ENCODE results near the gene TTBK1. TPM values are rescaled to one million over a fixed set of nuclear protein-coding genes. Genes with fewer than 3 reads are reported as not detected.

The TTBK1 gene
- total RNA-seq, 1 donor from 2014 or later: 0.27 TPM

DNA sequence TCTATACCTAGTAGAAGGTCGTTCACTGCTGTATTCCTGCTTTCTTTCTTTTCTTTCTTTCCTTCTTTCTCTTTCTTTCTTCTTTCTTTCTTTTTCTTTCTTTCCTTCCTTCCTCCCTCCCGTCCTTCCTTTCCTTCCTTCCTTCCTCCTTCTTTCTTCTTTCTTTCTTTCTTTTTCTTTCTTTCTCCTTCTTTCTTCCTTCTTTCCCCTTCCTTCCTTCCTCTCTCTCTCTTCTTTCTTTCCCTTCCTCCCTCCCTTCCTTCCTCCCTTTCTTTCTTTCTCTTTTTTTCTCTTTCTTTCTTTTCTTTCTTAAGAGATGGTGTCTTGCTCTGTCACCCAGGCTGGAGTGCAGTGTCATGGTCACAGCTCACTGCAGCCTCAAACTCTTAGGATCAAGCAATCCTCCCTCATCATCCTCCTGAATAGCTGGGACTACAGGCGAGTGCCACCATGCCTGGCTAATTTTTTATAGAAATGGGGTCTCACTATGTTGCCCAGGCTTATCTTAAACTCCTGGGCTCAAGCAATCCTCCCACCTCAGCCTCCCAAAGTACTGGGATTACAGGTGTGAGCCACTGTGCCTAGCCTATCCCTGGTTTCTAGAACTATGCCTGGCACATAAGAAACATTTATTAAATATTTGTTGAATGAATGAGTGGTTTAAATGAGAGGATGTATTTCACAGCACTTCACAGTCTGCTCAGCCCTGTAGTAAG lies 11.4 kb upstream of the TTBK1 start:
- no peaks in the 10 kb centered on the region for H3K9me3 ChIP-seq (replicated peaks)
- TF ChIP-seq, protein P1, sequence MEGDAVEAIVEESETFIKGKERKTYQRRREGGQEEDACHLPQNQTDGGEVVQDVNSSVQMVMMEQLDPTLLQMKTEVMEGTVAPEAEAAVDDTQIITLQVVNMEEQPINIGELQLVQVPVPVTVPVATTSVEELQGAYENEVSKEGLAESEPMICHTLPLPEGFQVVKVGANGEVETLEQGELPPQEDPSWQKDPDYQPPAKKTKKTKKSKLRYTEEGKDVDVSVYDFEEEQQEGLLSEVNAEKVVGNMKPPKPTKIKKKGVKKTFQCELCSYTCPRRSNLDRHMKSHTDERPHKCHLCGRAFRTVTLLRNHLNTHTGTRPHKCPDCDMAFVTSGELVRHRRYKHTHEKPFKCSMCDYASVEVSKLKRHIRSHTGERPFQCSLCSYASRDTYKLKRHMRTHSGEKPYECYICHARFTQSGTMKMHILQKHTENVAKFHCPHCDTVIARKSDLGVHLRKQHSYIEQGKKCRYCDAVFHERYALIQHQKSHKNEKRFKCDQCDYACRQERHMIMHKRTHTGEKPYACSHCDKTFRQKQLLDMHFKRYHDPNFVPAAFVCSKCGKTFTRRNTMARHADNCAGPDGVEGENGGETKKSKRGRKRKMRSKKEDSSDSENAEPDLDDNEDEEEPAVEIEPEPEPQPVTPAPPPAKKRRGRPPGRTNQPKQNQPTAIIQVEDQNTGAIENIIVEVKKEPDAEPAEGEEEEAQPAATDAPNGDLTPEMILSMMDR (IDR thresholded peaks at IDR 0.05; ENCODE audit: borderline replicate concordance): no peak
- DNase-seq: no peak
- H3K4me3 ChIP-seq: no peak overlapping the region
- H3K4me1 ChIP-seq: peaks cover 13% of the 10 kb centered on the region
- intact Hi-C loops (cut with micrococcal nuclease): no loop called here
- no peaks in the 10 kb centered on the region for H3K36me3 ChIP-seq
- H3K27ac ChIP-seq (replicated peaks): no peak overlapping the region
- peaks cover 27% of the 10 kb centered on the region for H3K27me3 ChIP-seq (ENCODE audit: low read depth)

GRCh38 chr6:43235841-43236240 lies 7.4 kb upstream of the TTBK1 start:
- intact Hi-C loops (cut with micrococcal nuclease): no loop called here
- Histone ChIP-seq H3K4me3 (no peak overlapping the region), H3K36me3 (no peaks in the 10 kb centered on the region), H3K4me1 (no peaks in the 10 kb centered on the region), H3K27me3 (ENCODE audit: low read depth) (peaks cover 65% of the 10 kb centered on the region), H3K9me3 (replicated peaks) (peaks cover 9% of the 10 kb centered on the region), H3K27ac (replicated peaks) (no peak overlapping the region)
- no peak for DNase-seq
- TF ChIP-seq, protein P1 (IDR thresholded peaks at IDR 0.05; ENCODE audit: borderline replicate concordance): no peak

DNA sequence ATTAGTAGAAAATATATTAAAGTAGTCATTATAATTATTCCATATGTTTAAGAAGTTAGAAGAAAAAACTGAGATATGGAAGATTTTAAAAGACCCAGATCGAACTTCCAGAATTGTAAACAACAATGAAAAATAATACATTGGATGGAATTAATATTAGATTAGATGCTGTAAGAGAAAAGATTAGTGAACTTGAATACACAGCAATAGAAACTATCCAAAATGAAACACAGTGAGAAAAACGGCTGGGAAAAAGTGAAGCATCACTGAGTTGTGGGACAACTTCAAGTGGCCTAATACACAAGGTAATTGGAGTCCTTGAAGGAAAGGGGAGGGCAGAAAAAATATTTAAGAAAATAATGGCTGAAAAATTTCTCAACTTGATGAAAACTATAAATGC lies 4.2 kb upstream of the TTBK1 start:
- H3K4me1 ChIP-seq: no peaks in the 10 kb centered on the region
- TF ChIP-seq, protein P1 (IDR thresholded peaks at IDR 0.05; ENCODE audit: borderline replicate concordance): no peak
- H3K4me3 ChIP-seq: no peak overlapping the region
- intact Hi-C loops (cut with micrococcal nuclease): no loop called here
- peaks cover 87% of the 10 kb centered on the region for H3K27me3 ChIP-seq (ENCODE audit: low read depth)
- no peaks in the 10 kb centered on the region for H3K36me3 ChIP-seq
- H3K27ac ChIP-seq (replicated peaks): no peak overlapping the region
- H3K9me3 ChIP-seq (replicated peaks): peaks cover 9% of the 10 kb centered on the region
- no peak for DNase-seq

GRCh38 chr6:43240950-43241349 lies 2.3 kb upstream of the TTBK1 start:
- no peak for DNase-seq
- no peak overlapping the region for H3K4me3 ChIP-seq
- H3K4me1 ChIP-seq: no peaks in the 10 kb centered on the region
- peaks cover 95% of the 10 kb centered on the region for H3K27me3 ChIP-seq (ENCODE audit: low read depth)
- TF ChIP-seq, protein P1 (IDR thresholded peaks at IDR 0.05; ENCODE audit: borderline replicate concordance): no peak
- no peaks in the 10 kb centered on the region for H3K36me3 ChIP-seq
- H3K9me3 ChIP-seq (replicated peaks): peaks cover 9% of the 10 kb centered on the region
- H3K27ac ChIP-seq (replicated peaks): no peak overlapping the region
- intact Hi-C loops (cut with micrococcal nuclease): no loop called here

GRCh38 chr6:43241446-43241845 lies 1.8 kb upstream of the TTBK1 start:
- H3K27me3 ChIP-seq (ENCODE audit: low read depth): peaks cover 95% of the 10 kb centered on the region
- no peak overlapping the region for H3K4me3 ChIP-seq
- H3K9me3 ChIP-seq (replicated peaks): peaks cover 9% of the 10 kb centered on the region
- H3K4me1 ChIP-seq: peaks cover 1% of the 10 kb centered on the region
- DNase-seq: no peak
- TF ChIP-seq, protein P1 (IDR thresholded peaks at IDR 0.05; ENCODE audit: borderline replicate concordance): no peak
- no peaks in the 10 kb centered on the region for H3K36me3 ChIP-seq
- no peak overlapping the region for H3K27ac ChIP-seq (replicated peaks)
- intact Hi-C loops (cut with micrococcal nuclease): no loop called here

All from left ventricle myocardium inferior (tissue), 1 donor.